Transverse colon (tissue), 4 donors: Measurements from ENCODE around the gene FAM149B1. TPM values are rescaled to one million over a fixed set of nuclear protein-coding genes. Genes with fewer than 3 reads are reported as not detected.

Source experiments
- DNase-seq: peaks from one replicate; pipeline ENCODE4 v3.0.0-alpha.2; 2019
- H3K27ac ChIP-seq, 4 donors: fragments of 200-600 bp; sonication (generic); 2 replicates each; pipeline ENCODE4 v1.5.1; 2016 to 2018; ENCODE audit warnings: inconsistent platforms in 4 of 4
- H3K27me3 ChIP-seq: fragments of 200-600 bp; sonication (generic); 2 replicates; pipeline ENCODE4 v1.5.1; 2017; ENCODE audit warnings: inconsistent platforms
- H3K36me3 ChIP-seq, 4 donors: fragments of 200-600 bp; sonication (generic); 2 replicates each; pipeline ENCODE4 v1.5.1; 2017 to 2019; ENCODE audit warnings: inconsistent platforms in 4 of 4
- H3K4me1 ChIP-seq, 4 donors: fragments of 200-600 bp; sonication (generic); 2 replicates each; pipeline ENCODE4 v1.5.1; 2017 to 2020; ENCODE audit warnings: inconsistent platforms in 4 of 4
- H3K4me3 ChIP-seq, 4 donors: fragments of 200-600 bp; sonication (generic); 1 replicate in 1 of 4; 2 replicates in 3 of 4; pipeline versions ENCODE4 v1.5.1 to v1.6.1; 2017 to 2019; ENCODE audit warnings: inconsistent platforms in 4 of 4
- H3K9me3 ChIP-seq, 2 donors: fragments of 200-600 bp; sonication (generic); 2 replicates each; pipeline ENCODE4 v1.5.1; 2017 to 2019; ENCODE audit warnings: inconsistent platforms in 2 of 2
- CTCF ChIP-seq, 5 experiments: fragments of 200-600 bp in 3 of 5; fragments of 450-650 bp in 2 of 5; sonication (generic) in 3 of 5; IDR thresholded peaks; 1 replicate in 2 of 5; 2 replicates in 3 of 5; pipeline ENCODE4 v1.5.1; 2016 to 2017; ENCODE audit warnings: antibody characterized with exemption in 5 of 5, inconsistent platforms in 3 of 5, mild to moderate bottlenecking in 2 of 5, moderate library complexity in 1 of 5
- EP300 ChIP-seq: sonication (generic); formaldehyde crosslinking; IDR thresholded peaks from one replicate; pipeline ENCODE4 v1.6.1; 2017; ENCODE audit warnings: antibody characterized with exemption, low read depth
- POLR2A ChIP-seq: fragments of 450-650 bp; IDR thresholded peaks from one replicate; pipeline ENCODE4 v1.6.1; 2016; ENCODE audit warnings: antibody characterized with exemption, mild to moderate bottlenecking, moderate library complexity
- POLR2AphosphoS5 ChIP-seq, 3 donors: sonication (generic); formaldehyde crosslinking; IDR thresholded peaks; one replicate each; pipeline ENCODE4 v1.6.1; 2016; ENCODE audit warnings: antibody characterized with exemption in 3 of 3
- WGBS, 2 donors: methylation state at CpG; one replicate each; pipeline ENCODE4 v1.1.5; 2018; ENCODE audit warnings: low coverage in 1 of 2; 5-methylcytosine and 5-hydroxymethylcytosine counted together
- in situ Hi-C, 4 donors: fragments of 200-750 bp; cut with MboI; loops; one replicate each; pipeline versions ENCODE4 v1.15.0 to v1.15.1; 2017; ENCODE audit warnings: low sequenced_read_pairs in 3 of 4, low pct_ligation_motif_present in 1 of 4, low pct_unique_long_range_greater_than_20kb in 1 of 4
- intact Hi-C: fragments of 100-400 bp; cut with DNase I; formaldehyde crosslinking; loops from one replicate; pipeline ENCODE4 v1.15.1; 2023; ENCODE audit warnings: low total_unique reads
- total RNA-seq, 4 donors: library from RNA; depleted of rRNA; stranded (reverse); fragments of >200 nt; gene quantifications; one replicate each; pipeline ENCODE4 v1.1.0, GENCODE V29; 2016

The FAM149B1 gene
- total RNA-seq, 4 donors from 2014 or later: 9.7 to 32.0 (median 17.3) TPM

- in situ Hi-C loops: no loop called here
- intact Hi-C loops: no loop called here
- H3K9me3 ChIP-seq: no peaks in the 10 kb centered on the region
- H3K27ac ChIP-seq: no peak overlapping the region
- H3K4me3 ChIP-seq: no peak overlapping the region
- DNase-seq: no peak
- peaks cover 0 to 5% (median 2%) of the 10 kb centered on the region in 4 donors for H3K36me3 ChIP-seq
- H3K4me1 ChIP-seq: no peaks in the 10 kb centered on the region
- no peaks in the 10 kb centered on the region for H3K27me3 ChIP-seq
- TF ChIP-seq EP300: no peak
- TF ChIP-seq CTCF (IDR thresholded peaks at IDR 0.05): no peak
- no peak for TF ChIP-seq POLR2A
- no peak for TF ChIP-seq POLR2AphosphoS5 (IDR thresholded peaks at IDR 0.05)
- 93 to 95% methylated on average over 2 to 3 of the region's 3 CpGs for WGBS, 2 donors
These were observed 60.3 kb downstream of the FAM149B1 start for GRCh38 chr10:73228247-73228646.

- in situ Hi-C loops (no loop called here), intact Hi-C loops (no loop called here)
- Histone ChIP-seq H3K27ac (no peak overlapping the region), H3K36me3 (peaks cover 0 to 5% (median 2%) of the 10 kb centered on the region in 4 donors), H3K9me3 (no peaks in the 10 kb centered on the region), H3K27me3 (no peaks in the 10 kb centered on the region), H3K4me1 (no peaks in the 10 kb centered on the region), H3K4me3 (no peak overlapping the region)
- TF ChIP-seq CTCF (IDR thresholded peaks at IDR 0.05): no peak
- TF ChIP-seq POLR2A: no peak
- no peak for TF ChIP-seq EP300
- TF ChIP-seq POLR2AphosphoS5 (IDR thresholded peaks at IDR 0.05): no peak
- DNase-seq: no peak
- WGBS, 2 donors: 60 to 83% methylated on average over 3 to 6 of the region's 6 CpGs
These were observed 61.6 kb downstream of the FAM149B1 start for GRCh38 chr10:73229567-73229966.

- intact Hi-C loops (no loop called here), in situ Hi-C loops (no loop called here)
- Histone ChIP-seq H3K36me3 (peaks cover 0 to 7% (median 3%) of the 10 kb centered on the region in 4 donors), H3K27me3 (no peaks in the 10 kb centered on the region), H3K4me3 (no peak overlapping the region), H3K27ac (no peak overlapping the region), H3K9me3 (no peaks in the 10 kb centered on the region), H3K4me1 (no peaks in the 10 kb centered on the region)
- TF ChIP-seq POLR2A: no peak
- WGBS, 2 donors: 86 to 94% methylated on average over 5 to 8 of the region's 8 CpGs
- DNase-seq: no peak
These were observed 65.0 kb downstream of the FAM149B1 start for GRCh38 chr10:73232887-73233286.

- Histone ChIP-seq H3K27ac (no peak overlapping the region), H3K4me3 (no peak overlapping the region), H3K9me3 (no peaks in the 10 kb centered on the region), H3K4me1 (no peaks in the 10 kb centered on the region), H3K27me3 (no peaks in the 10 kb centered on the region), H3K36me3 (peaks cover 0 to 7% (median 3%) of the 10 kb centered on the region in 4 donors)
- in situ Hi-C loops: no loop called here
- intact Hi-C loops: no loop called here
- WGBS, 2 donors: 81 to 90% methylated on average over 2 of the region's 2 CpGs
- no peak for TF ChIP-seq EP300
- TF ChIP-seq POLR2AphosphoS5 (IDR thresholded peaks at IDR 0.05): no peak
- no peak for TF ChIP-seq POLR2A
- TF ChIP-seq CTCF (IDR thresholded peaks at IDR 0.05): no peak
- DNase-seq: no peak
These were observed 66.0 kb downstream of the FAM149B1 start for GRCh38 chr10:73233883-73234282.

- Histone ChIP-seq H3K4me1 (no peaks in the 10 kb centered on the region), H3K27ac (no peak overlapping the region), H3K36me3 (peaks cover 0 to 10% (median 3%) of the 10 kb centered on the region in 4 donors), H3K9me3 (no peaks in the 10 kb centered on the region), H3K4me3 (no peak overlapping the region), H3K27me3 (no peaks in the 10 kb centered on the region)
- WGBS, 2 donors: 71 to 85% methylated on average over 3 to 7 of the region's 7 CpGs
- intact Hi-C loops: no loop called here
- no peak for DNase-seq
- in situ Hi-C loops: no loop called here
- TF ChIP-seq POLR2A (no peak), POLR2AphosphoS5 (IDR thresholded peaks at IDR 0.05) (no peak), EP300 (no peak), CTCF (IDR thresholded peaks at IDR 0.05) (no peak)
These were observed 66.8 kb downstream of the FAM149B1 start for GRCh38 chr10:73234695-73235094.
